Hematopoietic multipotent progenitor cell treated with erythropoietin and hydrocortisone succinate and interleukin-3 and kit ligand, for 17 days (in vitro differentiated cells): ENCODE results near the gene XRCC1.
"Not testable (repeated sequence)": the region's sequence is repeated elsewhere in the genome, so short reads cannot be mapped to it uniquely, and the experiment has no call there.

Source experiments
- DNase-seq: peaks from one replicate; pipeline ENCODE4 v3.0.0-alpha.2; 2015; ENCODE audit warnings: low spot score

Gene XRCC1

DNA sequence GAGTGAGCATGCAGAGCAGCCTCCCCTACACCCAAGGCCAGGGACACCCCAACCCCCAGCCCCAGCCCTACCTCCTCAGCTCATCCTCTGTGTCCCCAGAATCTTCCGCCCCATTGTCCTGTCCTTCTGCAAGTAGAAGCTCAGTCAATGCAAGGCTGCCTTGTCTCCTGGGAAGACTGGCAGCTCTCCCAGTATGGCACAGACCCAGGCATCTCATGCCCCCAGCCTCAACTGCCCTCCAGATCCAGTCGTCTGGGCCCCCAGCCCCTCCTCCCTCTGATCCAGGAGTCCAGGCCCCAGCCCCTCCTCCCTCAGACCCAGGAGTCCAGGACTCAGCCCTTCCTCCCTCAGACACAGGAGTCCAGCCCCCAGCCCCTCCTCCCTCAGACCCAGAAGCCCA lies 29.3 kb downstream of the XRCC1 start:
- no peak for DNase-seq

DNA sequence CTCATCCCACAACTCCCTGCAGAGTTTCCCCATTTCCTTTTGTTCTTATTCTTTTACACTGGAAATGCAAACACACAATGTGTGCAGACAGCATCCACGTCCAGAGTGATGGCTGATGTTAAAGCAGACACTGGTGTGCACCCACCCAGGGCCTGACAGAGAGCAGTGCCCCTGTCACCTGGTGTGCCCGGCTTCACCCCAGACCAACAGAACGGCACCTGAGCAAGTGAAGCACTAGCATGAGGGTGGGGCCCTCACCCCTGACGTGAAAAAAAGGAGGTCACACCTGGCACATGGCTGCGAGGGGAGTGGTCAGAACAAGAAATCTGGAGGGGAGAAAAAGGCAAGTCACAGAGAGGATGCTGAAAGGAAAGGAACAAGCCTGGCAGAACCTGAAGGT lies 30.1 kb downstream of the XRCC1 start:
- DNase-seq = no peak

DNA sequence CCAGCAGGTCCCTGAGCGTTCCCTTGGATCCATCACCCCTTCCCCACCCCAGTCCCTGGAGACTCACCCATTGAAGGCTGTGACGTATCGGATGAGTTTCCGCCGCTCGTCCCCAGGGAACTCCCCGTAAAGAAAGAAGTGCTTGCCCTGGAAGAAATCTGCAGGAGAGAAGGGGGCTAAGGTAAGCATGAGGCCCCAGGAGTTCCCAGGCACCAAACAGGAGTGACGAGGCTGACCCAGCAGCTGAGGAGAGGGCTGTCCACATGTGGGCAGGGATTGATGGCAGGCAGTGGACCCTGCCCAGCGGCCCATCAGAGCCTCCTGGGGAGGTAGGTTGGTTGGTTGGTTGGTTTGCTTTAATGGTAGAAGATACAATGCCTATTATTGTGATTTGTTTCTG lies 31.2 kb downstream of the XRCC1 start:
- no peak for DNase-seq

DNA sequence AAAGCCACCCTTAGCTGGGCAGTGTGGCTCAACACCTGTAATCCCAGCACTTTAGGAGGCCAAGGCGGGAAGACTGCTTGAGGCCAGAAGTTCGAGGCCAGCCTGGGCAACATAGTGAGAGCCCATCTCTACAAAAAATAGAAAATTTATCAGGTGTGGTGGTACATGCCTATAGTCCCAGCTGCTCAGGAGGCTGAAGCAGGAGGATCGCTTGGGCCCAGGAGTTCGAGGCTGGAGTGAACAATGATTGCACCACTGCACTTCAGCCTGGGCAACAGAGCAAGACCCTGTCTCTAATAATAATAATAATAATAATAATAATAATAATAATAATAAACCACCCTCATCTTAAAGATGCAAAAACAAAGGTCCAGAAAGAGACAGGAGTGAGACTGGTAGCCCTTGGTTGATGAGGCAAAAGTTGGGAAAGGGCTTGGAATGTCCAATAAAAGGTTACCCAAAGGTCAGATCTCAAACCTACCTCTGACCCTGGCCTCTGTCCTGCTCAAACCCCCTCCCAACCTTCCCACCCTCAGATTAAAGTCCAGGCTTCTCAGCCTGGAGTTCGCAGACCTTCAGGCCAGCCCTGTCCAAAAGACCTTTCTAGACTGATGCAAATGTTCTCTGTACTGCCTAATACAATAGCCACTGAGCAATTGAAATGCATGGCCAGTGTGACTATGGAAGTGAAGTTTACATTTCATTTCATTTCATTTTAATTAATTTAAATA lies 33.2 kb downstream of the XRCC1 start:
- DNase-seq = no peak

DNA sequence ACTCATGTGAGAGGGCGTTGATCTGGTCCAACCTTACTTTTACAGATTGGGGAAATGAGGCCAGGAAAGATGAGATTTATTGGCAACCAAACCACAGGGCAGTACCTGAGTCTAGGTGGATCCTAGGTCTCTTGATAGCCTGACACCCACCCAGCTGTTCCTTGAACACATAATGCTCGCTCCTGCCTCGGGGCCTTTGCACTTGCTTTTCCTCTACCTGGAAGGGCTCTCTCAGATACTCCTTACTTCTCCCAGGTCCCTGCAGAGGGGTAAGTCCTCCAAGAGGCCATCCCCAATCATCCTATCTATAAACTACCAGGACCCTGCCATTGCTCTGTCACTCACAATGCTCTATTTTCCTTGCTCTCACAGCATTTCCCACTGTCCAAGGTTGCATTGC lies 34.9 kb downstream of the XRCC1 start:
- DNase-seq = no peak

DNA sequence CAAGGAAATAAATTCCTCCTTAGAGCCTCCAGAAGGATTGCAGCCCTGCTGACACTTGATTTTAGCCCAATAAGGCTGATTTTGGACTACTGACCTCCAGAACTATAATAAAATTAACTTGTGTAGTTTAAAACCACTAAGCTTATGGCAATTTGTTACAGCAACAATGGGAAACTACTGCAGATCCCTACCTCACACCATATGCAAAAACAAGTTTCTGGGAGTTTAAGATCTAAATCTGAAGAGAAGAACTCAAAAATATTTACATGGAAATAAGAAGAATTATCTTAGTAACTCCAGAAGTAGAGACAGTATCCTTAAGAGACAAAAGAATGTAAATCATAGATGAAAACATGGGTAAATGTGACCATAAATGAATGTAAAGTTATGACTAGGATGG lies 36.4 kb downstream of the XRCC1 start:
- DNase-seq = no peak

DNA sequence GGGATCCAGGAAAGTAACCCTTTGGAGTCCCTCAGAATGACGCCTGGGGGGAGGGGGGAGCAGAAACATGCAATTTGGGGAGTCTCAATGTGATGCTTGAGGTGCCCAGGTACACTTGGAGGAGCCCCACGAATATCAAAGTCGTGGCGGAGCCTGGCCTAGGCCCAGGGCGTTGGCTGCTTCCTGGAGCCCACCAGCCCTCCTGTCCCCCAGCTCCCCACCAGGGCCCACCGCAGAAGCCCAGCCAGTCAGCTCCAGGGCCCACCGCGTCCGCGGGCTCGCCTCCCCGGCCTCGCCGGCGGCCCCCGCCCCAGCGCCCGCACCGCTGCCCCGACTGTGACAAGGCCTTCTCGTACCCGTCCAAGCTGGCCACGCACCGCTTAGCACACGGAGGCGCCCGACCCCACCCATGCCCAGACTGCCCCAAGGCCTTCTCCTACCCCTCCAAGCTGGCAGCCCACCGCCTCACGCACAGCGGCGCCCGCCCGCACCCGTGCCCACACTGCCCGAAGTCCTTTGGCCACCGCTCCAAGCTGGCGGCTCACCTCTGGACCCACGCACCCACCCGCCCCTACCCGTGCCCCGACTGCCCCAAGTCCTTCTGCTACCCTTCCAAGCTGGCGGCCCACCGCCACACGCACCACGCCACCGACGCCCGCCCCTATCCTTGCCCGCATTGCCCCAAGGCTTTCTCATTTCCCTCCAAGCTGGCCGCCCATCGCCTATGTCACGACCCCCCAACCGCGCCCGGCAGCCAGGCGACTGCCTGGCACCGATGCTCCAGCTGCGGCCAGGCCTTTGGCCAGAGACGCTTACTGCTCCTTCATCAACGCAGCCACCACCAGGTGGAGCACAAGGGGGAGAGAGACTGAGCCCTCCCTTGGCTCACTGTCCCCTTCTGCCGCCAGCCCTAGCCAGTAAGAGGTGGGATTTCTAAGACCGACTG lies 40.2 kb downstream of the XRCC1 start:
- peak; percentile 19 for DNase-seq

DNA sequence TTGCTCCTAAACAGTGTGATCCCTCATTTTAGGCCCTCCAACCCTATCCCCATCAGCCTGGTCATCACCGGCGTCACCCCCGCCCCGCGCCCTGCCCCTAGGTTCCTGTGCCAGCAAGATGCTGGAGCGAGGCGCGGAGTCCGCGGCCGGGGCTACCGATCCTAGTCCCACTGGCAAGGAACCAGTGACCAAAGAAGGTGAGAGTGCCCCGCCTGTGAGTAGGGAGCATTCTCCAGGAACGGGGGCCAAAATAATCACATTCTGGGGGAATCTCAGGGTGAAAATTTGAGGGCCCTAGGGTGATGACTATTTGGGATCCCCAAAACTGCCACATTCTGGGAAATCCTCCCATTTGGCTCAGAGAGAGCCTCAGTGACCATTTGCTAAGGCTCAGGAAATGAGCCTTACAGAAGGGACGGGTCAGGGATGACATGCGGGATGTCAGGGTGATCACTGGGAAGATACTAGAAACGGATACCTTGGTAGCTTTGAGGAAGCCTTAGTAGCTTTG lies 41.0 kb downstream of the XRCC1 start:
- DNase-seq = no peak

DNA sequence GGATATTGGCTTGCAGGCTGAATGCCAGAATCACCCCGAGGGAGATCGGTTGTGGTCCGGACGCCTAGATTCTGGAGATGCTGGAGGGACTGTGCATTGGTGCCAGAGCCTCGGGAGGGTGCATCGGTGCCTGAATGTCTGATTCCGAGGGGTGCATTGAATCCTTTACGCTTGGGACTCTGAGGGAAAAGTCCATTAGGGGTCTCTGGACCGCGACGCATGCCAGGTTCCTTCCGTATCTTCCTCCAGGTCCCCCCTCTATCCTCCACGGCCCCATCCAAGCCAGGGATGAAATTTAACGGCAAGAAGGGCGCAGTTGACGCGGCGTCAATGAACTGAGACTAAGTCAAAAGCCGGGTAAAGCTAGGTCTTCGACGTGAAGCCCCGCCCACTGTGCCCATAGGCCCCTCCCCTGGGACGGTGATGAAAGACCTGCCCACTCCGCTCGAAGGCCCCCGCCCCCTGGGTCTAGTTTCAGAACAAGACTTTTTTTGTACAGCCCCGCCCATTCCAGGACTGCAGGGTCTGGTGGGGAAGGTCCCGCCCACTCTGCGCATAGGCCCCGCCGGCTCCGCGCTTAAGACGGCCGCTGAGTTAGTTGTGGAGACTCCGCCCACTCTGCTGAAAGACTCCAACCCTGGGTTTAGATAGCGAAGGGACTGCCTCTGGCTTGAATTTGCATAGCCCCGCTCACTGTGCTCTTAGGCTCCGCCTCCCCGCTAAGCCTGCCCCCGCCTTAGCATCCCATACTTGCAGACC lies 41.6 kb downstream of the XRCC1 start:
- peak; percentile 81 for DNase-seq

DNA sequence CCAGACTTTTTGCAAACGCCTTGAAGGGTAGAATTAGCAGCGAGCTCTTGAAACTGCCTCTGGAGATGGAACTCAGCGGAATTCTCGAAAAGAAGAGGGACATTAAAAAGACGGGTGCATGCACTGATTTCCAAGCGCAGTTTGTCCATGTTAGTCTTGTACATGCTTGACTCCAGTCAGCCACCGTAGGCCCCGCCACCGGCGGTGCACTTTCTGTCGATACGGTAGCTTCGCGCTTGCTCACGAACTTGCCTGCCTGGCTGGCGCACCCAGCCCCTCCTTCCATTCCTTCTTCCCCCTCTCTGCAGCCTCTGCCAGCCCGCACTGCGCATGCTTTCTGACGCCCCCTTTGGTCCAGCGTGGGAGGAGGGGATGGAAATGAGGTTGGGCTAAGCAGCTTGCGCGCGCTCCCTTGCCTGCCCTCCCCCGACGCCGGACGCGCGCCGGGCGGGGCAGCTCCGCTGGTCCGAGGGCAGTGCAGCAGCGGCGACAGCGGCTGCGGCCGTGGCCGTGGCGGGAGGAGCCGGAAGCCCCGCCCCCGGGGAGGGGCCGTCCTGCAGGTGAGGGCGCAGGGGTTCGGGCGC lies 42.3 kb downstream of the XRCC1 start, which contains the start of gene ZNF575:
TSS of gene ZNF575 (plus strand) at position 227 of the 584 bp plus-strand sequence. CDS start 1,235 bp downstream, outside the sequence.
- peak; percentile 42 for DNase-seq

DNA sequence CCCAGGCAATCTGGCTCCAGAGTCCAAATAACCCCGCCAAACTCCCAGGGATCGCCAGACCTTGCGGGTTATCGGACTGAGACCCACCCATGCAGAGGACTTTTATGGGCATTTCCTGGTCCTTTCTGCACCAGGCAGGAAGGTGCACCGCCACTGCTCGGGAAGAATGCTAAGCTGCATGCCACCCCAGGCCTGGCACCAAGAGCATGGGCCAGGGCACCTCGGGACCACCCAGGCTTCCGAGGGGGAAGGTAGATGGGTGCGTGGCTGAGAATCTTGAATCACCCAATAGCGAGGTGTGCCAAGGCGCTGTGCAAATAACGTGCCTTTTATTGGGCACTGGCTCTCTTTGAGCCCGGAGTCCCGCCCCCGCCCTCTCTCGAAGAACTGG lies 42.8 kb downstream of the XRCC1 start:
- no peak for DNase-seq

DNA sequence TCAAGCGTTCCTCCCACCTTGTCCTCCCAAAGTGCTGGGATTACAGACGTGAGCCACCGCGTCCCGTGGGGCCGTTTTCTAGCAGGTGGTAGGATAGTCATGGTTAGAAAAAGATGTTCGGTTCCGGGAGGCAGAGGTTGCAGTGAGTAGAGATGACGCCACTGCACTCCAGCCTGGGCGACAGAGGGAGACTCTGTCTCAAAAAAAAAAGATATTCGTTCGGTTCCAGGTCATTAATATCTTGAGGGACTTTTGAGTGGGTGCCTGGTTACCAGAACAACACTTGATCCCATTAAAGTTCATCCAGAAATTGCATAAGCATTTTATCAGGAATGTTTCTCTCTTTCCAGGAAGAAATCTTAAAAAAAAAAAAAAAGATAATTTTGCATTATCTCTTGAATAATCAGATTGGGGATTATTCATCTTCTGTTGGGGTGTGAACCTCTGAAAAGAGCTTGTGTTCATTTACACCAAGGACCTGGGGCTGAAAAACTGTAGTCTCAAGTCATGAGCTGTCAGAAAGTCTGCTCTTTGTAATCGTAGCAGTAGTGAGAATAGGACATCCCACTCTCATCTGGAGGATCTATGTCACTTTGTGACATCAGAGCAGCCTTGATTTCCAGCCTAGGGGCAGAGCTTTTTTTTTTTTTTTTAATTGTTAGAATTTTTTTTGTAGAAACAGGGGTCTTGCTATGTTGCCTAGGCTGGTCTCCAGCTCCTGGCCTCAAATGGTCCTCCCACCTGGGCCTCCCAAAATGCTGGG lies 47.3 kb downstream of the XRCC1 start:
- DNase-seq = no peak

DNA sequence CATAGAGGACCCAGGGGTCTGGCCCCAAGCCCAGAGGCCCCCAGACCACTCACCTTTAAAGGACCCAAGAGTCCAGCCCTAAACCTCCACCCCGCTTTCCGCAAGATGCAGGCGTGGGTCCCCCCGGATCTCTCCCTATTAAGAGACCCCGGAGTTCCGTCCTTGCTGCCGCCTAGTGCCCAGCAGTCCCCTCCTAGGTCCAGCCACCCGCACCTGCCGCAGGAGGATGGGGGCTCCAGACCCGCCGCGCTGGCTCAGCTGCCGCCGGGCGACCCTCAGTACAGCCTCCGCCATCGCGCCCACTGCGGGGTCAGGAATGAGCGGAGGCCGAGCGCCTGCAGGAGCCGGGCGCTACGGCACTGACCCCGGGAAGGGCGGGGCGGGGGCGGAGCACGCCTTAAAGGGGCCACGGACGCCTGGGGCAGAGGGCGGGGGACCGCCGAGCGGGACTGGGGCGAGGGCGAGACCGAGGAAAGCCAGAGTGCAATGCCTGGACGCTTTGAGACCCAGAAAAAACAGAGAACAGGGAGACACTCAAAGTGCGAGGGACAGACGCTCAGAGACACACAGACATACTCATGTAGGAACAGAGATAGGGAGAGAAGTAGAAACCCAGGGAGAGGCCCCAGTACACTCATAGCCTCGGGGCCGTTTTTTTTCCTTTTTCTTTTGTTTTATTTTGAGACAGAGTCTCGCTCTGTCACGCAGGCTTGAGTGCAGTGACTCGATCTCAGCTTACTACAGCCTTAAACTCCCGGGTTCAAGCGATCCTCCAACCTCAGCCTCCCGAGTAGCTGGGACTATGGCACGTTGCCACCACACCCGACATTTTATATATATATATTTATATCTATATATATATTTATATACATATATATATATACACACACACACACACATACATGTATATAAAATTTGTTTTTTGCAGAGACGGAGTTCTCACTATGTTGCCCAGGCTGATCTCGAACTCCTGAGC lies 48.2 kb downstream of the XRCC1 start, which contains the start of gene ETHE1:
TSS of gene ETHE1 (minus strand) at position 318 of the 976 bp plus-strand sequence. CDS start at position 294, 24 bp downstream.
- DNase-seq = peak; percentile 24

DNA sequence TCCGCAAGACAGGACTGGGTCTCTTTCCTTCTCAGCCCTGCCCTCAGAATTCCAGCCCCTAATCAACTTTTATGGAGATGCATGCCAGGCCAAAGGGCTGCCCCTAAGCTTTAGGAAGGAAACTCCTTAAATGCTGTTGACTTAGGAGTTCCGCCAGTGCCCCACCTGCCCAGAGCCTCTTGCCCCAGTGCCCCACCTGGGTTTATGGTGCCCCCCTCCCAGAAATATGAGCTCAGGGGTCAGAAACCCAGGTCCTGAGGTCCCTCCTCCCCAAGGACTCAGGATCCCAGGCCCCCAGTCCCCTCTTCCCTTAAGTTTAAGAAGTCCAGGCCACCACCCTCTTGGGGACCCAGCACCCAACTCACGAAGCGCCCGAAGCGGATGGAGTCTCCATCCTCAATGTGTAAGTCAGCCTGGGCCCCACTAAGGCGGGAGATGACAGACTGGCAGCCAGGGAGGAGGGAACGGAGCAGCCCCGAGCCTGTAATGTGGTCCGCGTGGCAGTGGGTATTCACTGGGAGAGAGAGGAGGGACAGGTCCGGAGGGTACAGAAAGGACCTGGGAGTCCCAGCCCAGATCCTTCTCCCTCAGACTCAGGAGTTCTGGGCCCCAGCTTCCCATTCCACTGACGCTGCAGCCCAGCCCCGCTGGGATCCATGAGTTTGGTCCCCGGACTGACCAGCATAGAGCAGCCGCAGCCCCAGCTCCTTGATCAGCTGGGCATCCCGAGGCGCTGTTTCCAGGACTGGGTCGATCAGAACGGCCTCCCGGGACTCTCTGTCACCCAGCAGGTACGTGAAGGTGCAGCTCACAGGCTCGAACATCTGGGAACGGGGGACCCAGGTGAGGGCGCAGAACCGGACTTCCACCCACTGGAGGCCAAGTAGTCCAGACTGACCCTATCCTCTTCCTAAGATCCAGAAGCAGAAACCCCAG lies 49.2 kb downstream of the XRCC1 start:
- no peak for DNase-seq

DNA sequence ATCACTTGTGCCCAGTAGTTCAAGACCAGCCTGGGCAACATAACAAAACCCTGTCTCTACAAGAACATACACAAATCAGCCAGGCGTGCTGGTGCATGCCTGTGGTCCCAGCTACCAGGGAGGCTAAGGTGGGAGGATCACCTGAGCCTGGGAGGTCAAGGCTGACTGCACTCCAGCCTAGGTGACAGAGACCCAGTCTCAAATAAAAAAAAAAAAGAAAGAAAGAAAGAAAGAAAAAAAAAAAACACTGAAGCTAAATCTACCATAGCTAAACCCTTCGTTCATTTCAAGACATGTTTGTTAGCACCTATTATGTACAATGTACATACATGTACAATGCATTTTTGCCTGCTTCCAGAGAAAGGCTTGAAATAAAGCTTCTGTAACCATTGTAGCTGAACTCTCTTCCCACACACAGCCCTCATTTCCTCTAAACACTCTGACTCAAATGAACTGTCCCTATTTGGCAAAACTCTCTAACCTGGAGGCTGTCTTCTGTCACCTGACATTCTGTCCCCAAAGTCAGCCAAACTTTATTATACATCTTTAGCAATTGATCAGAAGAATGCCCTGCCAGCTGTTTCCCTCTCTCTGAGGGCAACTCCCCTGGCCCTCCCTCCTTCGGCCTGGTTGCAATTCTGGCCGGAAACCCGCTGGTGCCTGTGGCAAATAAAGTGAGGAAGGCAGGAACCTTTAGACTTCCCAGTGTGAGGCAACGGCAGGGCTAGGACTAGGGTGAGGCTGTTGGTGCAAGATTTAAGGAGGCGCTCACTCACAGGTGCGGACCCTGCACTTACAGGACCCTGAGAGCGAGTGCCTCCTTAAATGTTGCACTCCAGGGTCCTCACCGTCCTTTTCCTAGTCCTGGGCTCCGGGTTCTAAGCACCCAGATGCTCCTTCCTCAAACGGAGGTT lies 50.1 kb downstream of the XRCC1 start:
- DNase-seq = no peak

DNA sequence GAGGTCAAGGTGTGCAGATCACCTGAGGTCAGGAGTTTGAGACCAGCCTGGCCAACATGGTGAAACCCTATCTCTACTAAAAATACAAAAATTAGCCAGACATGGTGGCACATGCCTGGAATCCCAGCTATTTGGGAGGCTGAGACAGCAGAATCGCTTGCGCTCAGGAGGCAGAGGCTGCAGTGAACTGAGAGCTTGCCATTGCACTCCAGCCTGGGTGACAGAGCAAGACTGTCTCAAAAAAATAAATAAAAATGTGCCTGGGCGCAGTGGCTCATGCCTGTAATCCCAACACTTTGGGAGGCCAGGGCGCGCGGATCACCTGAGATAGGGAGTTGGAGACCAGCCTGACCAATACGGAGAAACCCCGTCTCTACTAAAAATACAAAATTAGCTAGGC lies 51.6 kb downstream of the XRCC1 start:
- not testable (repeated sequence) for DNase-seq

DNA sequence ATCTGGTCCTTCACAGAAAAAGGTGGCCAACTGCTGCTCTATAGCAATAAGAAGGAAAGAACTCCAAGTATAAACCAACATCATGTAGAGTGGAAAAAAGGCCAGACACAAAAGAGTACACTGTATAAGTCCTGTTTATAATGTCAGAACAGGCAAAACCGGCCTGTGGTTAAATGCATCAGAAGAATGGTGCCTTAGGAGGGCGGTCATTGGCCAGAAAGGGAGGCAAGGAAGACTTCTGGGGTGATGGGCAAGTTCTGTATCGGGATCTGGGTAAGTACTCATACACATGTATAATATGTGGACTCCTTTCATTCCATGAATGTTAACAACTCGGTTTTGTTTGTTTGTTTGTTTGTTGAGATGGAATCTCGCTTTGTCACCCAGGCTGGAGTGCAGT lies 52.4 kb downstream of the XRCC1 start:
- no peak for DNase-seq
